Measurements from ENCODE around the gene ADAMTS6. TPM values are rescaled to one million over a fixed set of nuclear protein-coding genes. Genes with fewer than 3 reads are reported as not detected.

Gene ADAMTS6
- total RNA-seq, 1 donor from 2014 or later = 7.1 TPM

GRCh38 chr5:65261499-65261898 lies 220.2 kb downstream of the ADAMTS6 start:
- no peaks in the 10 kb centered on the region for H3K9me3 Mint-ChIP-seq
- no peak overlapping the region for H3K4me3 Mint-ChIP-seq
- peaks cover 15% of the 10 kb centered on the region for H3K4me1 Mint-ChIP-seq
- H3K36me3 Mint-ChIP-seq (ENCODE audit: low read depth) = peaks cover 6% of the 10 kb centered on the region
- DNase-seq (ENCODE audit: low read depth, low spot score) = no peak
- H3K27me3 Mint-ChIP-seq (ENCODE audit: low read depth) = no peaks in the 10 kb centered on the region
- no peak overlapping the region for H3K27ac Mint-ChIP-seq (ENCODE audit: unreplicated experiment)
- no peak for TF ChIP-seq CTCF (conservative IDR thresholded peaks at IDR 0.05)

DNA sequence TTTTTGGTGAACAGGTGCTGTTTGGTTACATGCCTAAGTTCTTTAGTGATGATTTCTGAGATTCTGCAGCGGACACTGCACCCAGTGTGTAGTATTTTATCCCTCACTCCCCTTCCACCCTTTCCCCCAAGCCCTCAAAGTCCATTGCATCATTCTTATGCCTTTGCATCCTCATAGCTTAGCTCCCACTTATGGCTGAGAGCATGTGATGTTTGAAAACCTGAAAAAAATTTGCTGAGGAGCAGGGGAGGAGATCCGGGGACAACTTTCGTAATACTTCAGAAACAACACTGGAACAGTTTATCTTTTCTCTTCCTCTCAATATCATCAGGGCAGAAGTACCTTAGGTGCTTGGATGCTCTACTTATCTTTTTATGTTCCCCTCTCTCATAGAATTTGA lies 226.4 kb downstream of the ADAMTS6 start:
- Mint-ChIP-seq H3K27me3 (ENCODE audit: low read depth) (no peaks in the 10 kb centered on the region), H3K4me3 (no peak overlapping the region), H3K27ac (ENCODE audit: unreplicated experiment) (no peak overlapping the region), H3K4me1 (no peaks in the 10 kb centered on the region), H3K36me3 (ENCODE audit: low read depth) (peaks cover 6% of the 10 kb centered on the region), H3K9me3 (no peaks in the 10 kb centered on the region)
- DNase-seq (ENCODE audit: low read depth, low spot score) = no peak
- no peak for TF ChIP-seq CTCF (conservative IDR thresholded peaks at IDR 0.05)

DNA sequence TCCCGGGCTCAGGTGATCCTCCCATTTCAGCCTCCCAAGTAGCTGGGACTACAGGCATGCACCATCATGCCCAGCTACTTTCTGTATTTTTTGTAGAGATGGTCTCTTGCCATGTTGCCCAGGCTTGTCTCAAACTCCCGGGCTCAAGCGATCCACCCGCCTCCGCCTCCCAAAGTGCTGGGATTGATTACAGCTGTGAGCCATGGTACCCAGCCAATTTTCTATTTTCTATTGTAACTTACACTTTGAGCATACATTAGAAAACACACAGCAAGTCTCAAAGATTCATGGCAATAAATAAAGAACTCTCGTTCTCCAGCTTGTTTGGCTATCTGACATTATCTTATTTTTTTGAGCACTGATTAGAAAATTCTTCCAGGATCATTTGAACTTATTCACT lies 228.7 kb downstream of the ADAMTS6 start:
- no peak for DNase-seq (ENCODE audit: low read depth, low spot score)
- peaks cover under 1% of the 10 kb centered on the region for H3K36me3 Mint-ChIP-seq (ENCODE audit: low read depth)
- no peaks in the 10 kb centered on the region for H3K27me3 Mint-ChIP-seq (ENCODE audit: low read depth)
- H3K4me3 Mint-ChIP-seq = no peak overlapping the region
- no peaks in the 10 kb centered on the region for H3K9me3 Mint-ChIP-seq
- no peaks in the 10 kb centered on the region for H3K4me1 Mint-ChIP-seq
- no peak overlapping the region for H3K27ac Mint-ChIP-seq (ENCODE audit: unreplicated experiment)
- TF ChIP-seq CTCF (conservative IDR thresholded peaks at IDR 0.05) = no peak

- H3K9me3 Mint-ChIP-seq = no peaks in the 10 kb centered on the region
- peaks cover 5% of the 10 kb centered on the region for H3K4me1 Mint-ChIP-seq
- no peak overlapping the region for H3K4me3 Mint-ChIP-seq
- no peak overlapping the region for H3K27ac Mint-ChIP-seq (ENCODE audit: unreplicated experiment)
- no peaks in the 10 kb centered on the region for H3K27me3 Mint-ChIP-seq (ENCODE audit: low read depth)
- DNase-seq (ENCODE audit: low read depth, low spot score) = no peak
- no peak for TF ChIP-seq CTCF (conservative IDR thresholded peaks at IDR 0.05)
- no peaks in the 10 kb centered on the region for H3K36me3 Mint-ChIP-seq (ENCODE audit: low read depth)
Measured at GRCh38 chr5:65248896-65249295, 232.8 kb downstream of the ADAMTS6 start.

GRCh38 chr5:65247594-65247993 lies 234.1 kb downstream of the ADAMTS6 start:
- Mint-ChIP-seq H3K27ac (ENCODE audit: unreplicated experiment) (no peak overlapping the region), H3K9me3 (no peaks in the 10 kb centered on the region), H3K4me1 (peaks cover 5% of the 10 kb centered on the region), H3K27me3 (ENCODE audit: low read depth) (no peaks in the 10 kb centered on the region), H3K36me3 (ENCODE audit: low read depth) (no peaks in the 10 kb centered on the region), H3K4me3 (no peak overlapping the region)
- no peak for DNase-seq (ENCODE audit: low read depth, low spot score)
- no peak for TF ChIP-seq CTCF (conservative IDR thresholded peaks at IDR 0.05)

DNA sequence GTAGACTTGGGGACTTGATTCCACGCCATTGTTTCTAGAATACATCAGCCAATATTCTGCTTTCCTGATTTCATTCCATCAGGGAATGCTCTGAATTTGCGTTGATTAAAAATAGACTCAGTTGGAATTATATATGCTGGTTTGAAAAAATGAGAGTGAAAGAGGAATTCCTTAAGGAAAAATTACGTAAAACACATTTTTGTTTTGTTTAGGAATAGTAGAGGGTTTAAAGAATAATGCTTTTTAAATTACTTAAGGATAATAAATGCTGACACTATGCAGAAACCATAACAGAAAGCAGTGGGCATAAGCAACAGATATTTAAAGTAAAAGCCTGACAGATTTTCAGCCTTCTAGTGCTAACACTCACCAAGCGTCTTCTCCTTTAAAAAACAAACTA lies 235.0 kb downstream of the ADAMTS6 start:
- H3K27ac Mint-ChIP-seq (ENCODE audit: unreplicated experiment) = no peak overlapping the region
- no peaks in the 10 kb centered on the region for H3K9me3 Mint-ChIP-seq

More for the DNA sequence above, 235.0 kb downstream of the ADAMTS6 start:
- Mint-ChIP-seq H3K4me3 (no peak overlapping the region), H3K4me1 (peaks cover 5% of the 10 kb centered on the region), H3K27me3 (ENCODE audit: low read depth) (no peaks in the 10 kb centered on the region), H3K36me3 (ENCODE audit: low read depth) (no peaks in the 10 kb centered on the region)
- no peak for DNase-seq (ENCODE audit: low read depth, low spot score)
- no peak for TF ChIP-seq CTCF (conservative IDR thresholded peaks at IDR 0.05)

Data from neural crest cell (in vitro differentiated cells).